HG03460 (cell line): ENCODE results near the gene DRD4.
A peak's percentile ranks its signal among the peaks of the same experiment; 100 is the strongest.

Source experiments
- ATAC-seq: cut with Tn5 transposase; IDR thresholded peaks from one replicate; pipeline ENCODE4 v1.9.1; 2021; ENCODE audit not compliant: unreplicated experiment

Gene DRD4

GRCh38 chr11:609341-609811 is 27.7 kb upstream of the DRD4 start:
- ATAC-seq: no peak

- no peak for ATAC-seq
Observed at GRCh38 chr11:610146-610801, 26.8 kb upstream of the DRD4 start.

GRCh38 chr11:611001-611996 is 25.8 kb upstream of the DRD4 start:
- no peak for ATAC-seq

- ATAC-seq: no peak
Observed at GRCh38 chr11:612201-612960, 24.7 kb upstream of the DRD4 start.

- ATAC-seq: no peak
Observed at GRCh38 chr11:612961-613300, 24.1 kb upstream of the DRD4 start.

GRCh38 chr11:613369-613968 is 23.6 kb upstream of the DRD4 start:
- ATAC-seq: no peak

- ATAC-seq: no peak
Observed at GRCh38 chr11:614021-614622, 22.9 kb upstream of the DRD4 start.

GRCh38 chr11:614623-615503 is 22.2 kb upstream of the DRD4 start:
- ATAC-seq: no peak

GRCh38 chr11:615504-616319 is 21.4 kb upstream of the DRD4 start, which contains the start of gene IRF7:
Gene IRF7, minus strand, starts transcription at chr11:615950. Its CDS starts 586 bp downstream, at chr11:615364.
- ATAC-seq: peak; percentile 79

- ATAC-seq: no peak
Observed at GRCh38 chr11:616320-617198, 20.5 kb upstream of the DRD4 start.

- ATAC-seq: no peak
Observed at GRCh38 chr11:617199-617911, 19.7 kb upstream of the DRD4 start.

- no peak for ATAC-seq
Observed at GRCh38 chr11:617912-618682, 19.0 kb upstream of the DRD4 start.

GRCh38 chr11:618856-619627 is 18.0 kb upstream of the DRD4 start:
- no peak for ATAC-seq

GRCh38 chr11:619628-620050 is 17.4 kb upstream of the DRD4 start:
- no peak for ATAC-seq

GRCh38 chr11:620201-620600 is 16.9 kb upstream of the DRD4 start:
- no peak for ATAC-seq
